Measurements from ENCODE around the gene RPRD1A.

Gene RPRD1A

DNA sequence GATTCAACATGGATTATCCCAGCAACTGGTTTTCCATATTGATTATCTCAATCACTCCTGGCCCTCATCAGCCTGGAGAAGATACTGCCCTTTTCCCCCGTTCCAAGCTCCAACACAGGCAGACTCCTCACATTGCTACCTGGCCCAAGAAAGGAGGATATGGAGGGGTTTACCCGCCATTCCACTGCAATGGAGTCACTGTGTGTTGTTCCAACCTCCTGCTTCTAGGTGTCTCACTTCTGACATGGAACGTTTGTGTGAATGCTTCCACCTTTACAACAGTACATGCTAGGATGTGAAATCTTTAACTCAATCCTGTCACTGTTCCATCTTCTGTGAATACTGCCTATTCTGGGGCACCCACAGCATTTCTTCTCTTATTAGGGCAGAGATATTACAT is 58.1 kb downstream of the RPRD1A start:
- TF ChIP-seq GABPA (IDR thresholded peaks at IDR 0.05; ENCODE audit: low read depth) (no peak), SPI1 (IDR thresholded peaks at IDR 0.05; ENCODE audit: borderline replicate concordance, low read depth) (no peak), POLR2AphosphoS5 (IDR thresholded peaks at IDR 0.05; ENCODE audit: low read depth) (no peak), REST (IDR thresholded peaks at IDR 0.05; ENCODE audit: insufficient replicate concordance, low read depth) (no peak)
- TF ChIP-seq, protein P1, sequence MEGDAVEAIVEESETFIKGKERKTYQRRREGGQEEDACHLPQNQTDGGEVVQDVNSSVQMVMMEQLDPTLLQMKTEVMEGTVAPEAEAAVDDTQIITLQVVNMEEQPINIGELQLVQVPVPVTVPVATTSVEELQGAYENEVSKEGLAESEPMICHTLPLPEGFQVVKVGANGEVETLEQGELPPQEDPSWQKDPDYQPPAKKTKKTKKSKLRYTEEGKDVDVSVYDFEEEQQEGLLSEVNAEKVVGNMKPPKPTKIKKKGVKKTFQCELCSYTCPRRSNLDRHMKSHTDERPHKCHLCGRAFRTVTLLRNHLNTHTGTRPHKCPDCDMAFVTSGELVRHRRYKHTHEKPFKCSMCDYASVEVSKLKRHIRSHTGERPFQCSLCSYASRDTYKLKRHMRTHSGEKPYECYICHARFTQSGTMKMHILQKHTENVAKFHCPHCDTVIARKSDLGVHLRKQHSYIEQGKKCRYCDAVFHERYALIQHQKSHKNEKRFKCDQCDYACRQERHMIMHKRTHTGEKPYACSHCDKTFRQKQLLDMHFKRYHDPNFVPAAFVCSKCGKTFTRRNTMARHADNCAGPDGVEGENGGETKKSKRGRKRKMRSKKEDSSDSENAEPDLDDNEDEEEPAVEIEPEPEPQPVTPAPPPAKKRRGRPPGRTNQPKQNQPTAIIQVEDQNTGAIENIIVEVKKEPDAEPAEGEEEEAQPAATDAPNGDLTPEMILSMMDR (IDR thresholded peaks at IDR 0.05; ENCODE audit: insufficient read depth, low read length), result no peak
- H3K4me3 ChIP-seq (replicated peaks; ENCODE audit: insufficient read depth, low read length), result no peak overlapping the region
- no peak overlapping the region for H3K27ac ChIP-seq (replicated peaks)
- DNase-seq (ENCODE audit: low read depth in 1 of 2, low spot score in 1 of 2), result no peak
- H3K27me3 ChIP-seq (ENCODE audit: insufficient read depth, poor library complexity, severe bottlenecking), result no peaks in the 10 kb centered on the region

DNA sequence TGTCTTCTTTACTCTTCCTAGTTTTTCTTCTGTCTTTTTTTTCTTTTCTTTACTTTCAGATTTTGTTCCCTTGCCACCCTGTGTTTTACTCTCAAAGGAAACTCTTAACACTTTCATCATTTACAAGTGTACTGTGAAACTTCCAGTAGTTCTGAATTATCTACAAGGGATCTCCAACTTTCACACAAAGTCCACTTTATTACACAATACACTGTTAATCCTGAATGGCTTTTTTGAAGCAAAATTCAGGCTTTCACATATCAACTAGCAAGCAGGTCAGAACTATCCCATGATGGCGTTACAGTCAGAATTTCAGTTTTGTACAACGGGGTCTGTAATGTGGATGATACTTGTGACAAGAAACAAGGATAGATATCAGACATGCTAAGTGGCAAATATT is 60.4 kb downstream of the RPRD1A start:
- DNase-seq (ENCODE audit: low read depth in 1 of 2, low spot score in 1 of 2), result no peak
- TF ChIP-seq POLR2AphosphoS5 (IDR thresholded peaks at IDR 0.05; ENCODE audit: low read depth) (no peak), SPI1 (IDR thresholded peaks at IDR 0.05; ENCODE audit: borderline replicate concordance, low read depth) (no peak), GABPA (IDR thresholded peaks at IDR 0.05; ENCODE audit: low read depth) (no peak), REST (IDR thresholded peaks at IDR 0.05; ENCODE audit: insufficient replicate concordance, low read depth) (no peak)
- TF ChIP-seq, protein P1 (IDR thresholded peaks at IDR 0.05; ENCODE audit: insufficient read depth, low read length), result no peak
- Histone ChIP-seq H3K4me3 (replicated peaks; ENCODE audit: insufficient read depth, low read length) (no peak overlapping the region), H3K27me3 (ENCODE audit: insufficient read depth, poor library complexity, severe bottlenecking) (no peaks in the 10 kb centered on the region), H3K27ac (replicated peaks) (no peak overlapping the region)

DNA sequence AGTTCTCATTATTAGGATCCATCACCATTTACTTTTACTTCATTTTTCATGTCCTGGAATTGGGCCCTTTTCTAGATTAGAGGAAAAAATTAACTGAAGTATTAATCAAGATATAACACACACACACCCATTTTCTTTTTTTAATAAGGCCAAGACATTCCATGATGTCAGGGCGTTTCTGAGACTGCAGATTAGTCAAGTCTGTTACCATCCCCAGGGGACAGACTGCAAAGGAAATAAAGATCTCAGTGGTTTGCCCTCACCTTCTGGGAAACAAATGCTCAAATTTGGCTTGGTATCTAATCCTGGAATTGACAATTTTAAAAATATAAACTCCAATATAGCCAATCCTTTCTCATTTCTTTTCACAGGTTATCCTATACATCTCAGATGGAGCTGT is 67.4 kb downstream of the RPRD1A start:
- no peak for TF ChIP-seq REST (IDR thresholded peaks at IDR 0.05; ENCODE audit: insufficient replicate concordance, low read depth)
- TF ChIP-seq SPI1 (IDR thresholded peaks at IDR 0.05; ENCODE audit: borderline replicate concordance, low read depth), result no peak
- no peak for TF ChIP-seq GABPA (IDR thresholded peaks at IDR 0.05; ENCODE audit: low read depth)
- TF ChIP-seq POLR2AphosphoS5 (IDR thresholded peaks at IDR 0.05; ENCODE audit: low read depth), result no peak
- TF ChIP-seq, protein P1 (IDR thresholded peaks at IDR 0.05; ENCODE audit: insufficient read depth, low read length), result no peak
- no peak overlapping the region for H3K4me3 ChIP-seq (replicated peaks; ENCODE audit: insufficient read depth, low read length)

More for the DNA sequence above, 67.4 kb downstream of the RPRD1A start:
- no peak for DNase-seq (ENCODE audit: low read depth in 1 of 2, low spot score in 1 of 2)
- Histone ChIP-seq H3K27me3 (ENCODE audit: insufficient read depth, poor library complexity, severe bottlenecking) (no peaks in the 10 kb centered on the region), H3K27ac (replicated peaks) (no peak overlapping the region)

Data from HL-60 (cell line).